Measurements from ENCODE around the gene UCK2.
A peak's percentile ranks its signal among the peaks of the same experiment; 100 is the strongest.

Gene UCK2

GRCh38 chr1:165828103-165828668 lies 772 bp downstream of the UCK2 start:
- ATAC-seq (peak; percentile 68), DNase-seq (ENCODE audit: low spot score in 2 of 2) (peak; percentile 47 to 82)
- Mint-ChIP-seq H3K4me1 (peaks cover 35% of the 10 kb centered on the region), H3K4me3 (peak overlapping the region; percentile 86), H3K9me3 (no peaks in the 10 kb centered on the region), H3K27ac (peak overlapping the region; percentile 92), H3K36me3 (peaks cover 13% of the 10 kb centered on the region)

- H3K36me3 Mint-ChIP-seq, result peaks cover 13% of the 10 kb centered on the region
- H3K27ac Mint-ChIP-seq, result peak overlapping the region; percentile 92
- peak in 1 of 2 donors; percentile 65 for DNase-seq (ENCODE audit: low spot score in 2 of 2)
- H3K4me3 Mint-ChIP-seq, result peak overlapping the region; percentile 86
- peaks cover 40% of the 10 kb centered on the region for H3K4me1 Mint-ChIP-seq
- ATAC-seq, result no peak
- no peaks in the 10 kb centered on the region for H3K9me3 Mint-ChIP-seq
Observed at GRCh38 chr1:165828669-165829329, 1.4 kb downstream of the UCK2 start.

- DNase-seq (ENCODE audit: low spot score in 2 of 2) (no peak), ATAC-seq (no peak)
- Mint-ChIP-seq H3K4me1 (peaks cover 40% of the 10 kb centered on the region), H3K27ac (peak overlapping the region; percentile 92), H3K4me3 (peak overlapping the region; percentile 86), H3K36me3 (peaks cover 13% of the 10 kb centered on the region), H3K9me3 (no peaks in the 10 kb centered on the region)
Observed at GRCh38 chr1:165829888-165830287, 2.5 kb downstream of the UCK2 start.

GRCh38 chr1:165831146-165831545 lies 3.7 kb downstream of the UCK2 start:
- ATAC-seq (no peak), DNase-seq (ENCODE audit: low spot score in 2 of 2) (no peak)
- Mint-ChIP-seq H3K9me3 (no peaks in the 10 kb centered on the region), H3K4me3 (no peak overlapping the region), H3K27ac (no peak overlapping the region), H3K36me3 (peaks cover 13% of the 10 kb centered on the region), H3K4me1 (peaks cover 40% of the 10 kb centered on the region)

GRCh38 chr1:165832902-165833301 lies 5.5 kb downstream of the UCK2 start:
- Mint-ChIP-seq H3K36me3 (peaks cover 13% of the 10 kb centered on the region), H3K27ac (peak overlapping the region; percentile 36), H3K4me3 (no peak overlapping the region), H3K9me3 (no peaks in the 10 kb centered on the region), H3K4me1 (peaks cover 48% of the 10 kb centered on the region)
- DNase-seq (ENCODE audit: low spot score in 2 of 2) (no peak), ATAC-seq (no peak)

- peaks cover 52% of the 10 kb centered on the region for H3K4me1 Mint-ChIP-seq
- ATAC-seq (no peak), DNase-seq (ENCODE audit: low spot score in 2 of 2) (no peak)
- H3K36me3 Mint-ChIP-seq, result peaks cover 11% of the 10 kb centered on the region
- no peaks in the 10 kb centered on the region for H3K9me3 Mint-ChIP-seq
- peak overlapping the region; percentile 36 for H3K27ac Mint-ChIP-seq
- H3K4me3 Mint-ChIP-seq, result no peak overlapping the region
Observed at GRCh38 chr1:165833358-165833757, 5.9 kb downstream of the UCK2 start.

- DNase-seq (ENCODE audit: low spot score in 2 of 2) (no peak), ATAC-seq (no peak)
- H3K4me1 Mint-ChIP-seq, result peaks cover 46% of the 10 kb centered on the region
- H3K27ac Mint-ChIP-seq, result no peak overlapping the region
- no peak overlapping the region for H3K4me3 Mint-ChIP-seq
- peaks cover 8% of the 10 kb centered on the region for H3K36me3 Mint-ChIP-seq
- H3K9me3 Mint-ChIP-seq, result no peaks in the 10 kb centered on the region
Observed at GRCh38 chr1:165834229-165834628, 6.8 kb downstream of the UCK2 start.

GRCh38 chr1:165834881-165835280 lies 7.5 kb downstream of the UCK2 start:
- peaks cover 3% of the 10 kb centered on the region for H3K36me3 Mint-ChIP-seq
- peaks cover 41% of the 10 kb centered on the region for H3K4me1 Mint-ChIP-seq
- H3K4me3 Mint-ChIP-seq, result no peak overlapping the region
- no peaks in the 10 kb centered on the region for H3K9me3 Mint-ChIP-seq
- no peak for DNase-seq (ENCODE audit: low spot score in 2 of 2)
- no peak for ATAC-seq
- no peak overlapping the region for H3K27ac Mint-ChIP-seq

GRCh38 chr1:165836664-165837482 lies 9.5 kb downstream of the UCK2 start:
- Mint-ChIP-seq H3K4me3 (no peak overlapping the region), H3K9me3 (no peaks in the 10 kb centered on the region), H3K27ac (no peak overlapping the region), H3K36me3 (no peaks in the 10 kb centered on the region), H3K4me1 (peaks cover 41% of the 10 kb centered on the region)
- DNase-seq (ENCODE audit: low spot score in 2 of 2), result no peak
- ATAC-seq, result no peak

GRCh38 chr1:165837838-165838364 lies 10.5 kb downstream of the UCK2 start:
- no peak overlapping the region for H3K27ac Mint-ChIP-seq
- peaks cover 6% of the 10 kb centered on the region for H3K36me3 Mint-ChIP-seq
- ATAC-seq (no peak), DNase-seq (ENCODE audit: low spot score in 2 of 2) (no peak)
- H3K4me3 Mint-ChIP-seq, result no peak overlapping the region
- H3K9me3 Mint-ChIP-seq, result no peaks in the 10 kb centered on the region
- H3K4me1 Mint-ChIP-seq, result peaks cover 42% of the 10 kb centered on the region

GRCh38 chr1:165840423-165840822 lies 13.0 kb downstream of the UCK2 start:
- Mint-ChIP-seq H3K4me3 (no peak overlapping the region), H3K4me1 (peaks cover 60% of the 10 kb centered on the region), H3K27ac (no peak overlapping the region), H3K36me3 (peaks cover 6% of the 10 kb centered on the region), H3K9me3 (no peaks in the 10 kb centered on the region)
- ATAC-seq (no peak), DNase-seq (ENCODE audit: low spot score in 2 of 2) (no peak)

- DNase-seq (ENCODE audit: low spot score in 2 of 2) (no peak), ATAC-seq (peak; percentile 86)
- no peaks in the 10 kb centered on the region for H3K9me3 Mint-ChIP-seq
- H3K4me1 Mint-ChIP-seq, result peaks cover 66% of the 10 kb centered on the region
- H3K27ac Mint-ChIP-seq, result peak overlapping the region; percentile 55
- no peak overlapping the region for H3K4me3 Mint-ChIP-seq
- peaks cover 6% of the 10 kb centered on the region for H3K36me3 Mint-ChIP-seq
Observed at GRCh38 chr1:165841582-165842017, 14.2 kb downstream of the UCK2 start.

GRCh38 chr1:165842023-165842670 lies 14.7 kb downstream of the UCK2 start:
- peaks cover 6% of the 10 kb centered on the region for H3K36me3 Mint-ChIP-seq
- H3K4me1 Mint-ChIP-seq, result peaks cover 60% of the 10 kb centered on the region
- H3K4me3 Mint-ChIP-seq, result peak overlapping the region; percentile 25
- H3K27ac Mint-ChIP-seq, result peak overlapping the region; percentile 6
- no peak for DNase-seq (ENCODE audit: low spot score in 2 of 2)
- ATAC-seq, result no peak
- H3K9me3 Mint-ChIP-seq, result no peaks in the 10 kb centered on the region

GRCh38 chr1:165842671-165843129 lies 15.3 kb downstream of the UCK2 start:
- Mint-ChIP-seq H3K9me3 (no peaks in the 10 kb centered on the region), H3K4me3 (peak overlapping the region; percentile 25), H3K27ac (peak overlapping the region; percentile 6), H3K4me1 (peaks cover 60% of the 10 kb centered on the region), H3K36me3 (peaks cover 6% of the 10 kb centered on the region)
- no peak for DNase-seq (ENCODE audit: low spot score in 2 of 2)
- ATAC-seq, result peak; percentile 61

GRCh38 chr1:165843304-165843703 lies 15.9 kb downstream of the UCK2 start:
- no peak for DNase-seq (ENCODE audit: low spot score in 2 of 2)
- no peak overlapping the region for H3K4me3 Mint-ChIP-seq
- peaks cover 54% of the 10 kb centered on the region for H3K4me1 Mint-ChIP-seq
- no peaks in the 10 kb centered on the region for H3K9me3 Mint-ChIP-seq
- peaks cover 6% of the 10 kb centered on the region for H3K36me3 Mint-ChIP-seq
- no peak overlapping the region for H3K27ac Mint-ChIP-seq
- ATAC-seq, result no peak

Measured in stimulated activated effector memory CD8-positive, alpha-beta T cell treated with anti-CD3 and anti-CD28 coated beads, Interleukin-12 subunit alpha, Interleukin-12 subunit beta, amount 100 ng/mL, for 72 hours (primary cell).